ENCODE measurements around the gene LTV1.

DNA sequence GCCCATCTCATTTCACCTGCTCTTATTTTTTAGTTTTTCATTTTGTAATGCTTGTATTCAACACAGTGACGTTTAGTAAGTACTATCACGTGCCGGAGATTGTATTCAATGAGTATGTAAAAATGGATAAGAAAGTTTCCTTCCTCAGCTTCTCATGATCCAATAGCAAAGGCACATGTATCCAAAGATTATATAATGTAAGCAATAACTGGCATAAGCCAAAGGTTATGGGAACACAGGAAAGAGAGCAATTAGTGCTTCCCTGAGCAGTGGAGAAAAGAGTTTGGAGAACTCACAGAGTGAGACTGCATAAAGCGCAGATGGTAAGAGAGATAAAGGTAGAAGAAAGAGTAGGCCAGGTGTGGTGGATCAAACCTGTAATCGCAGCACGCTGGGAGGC, 21.8 kb upstream of the LTV1 start:
- TF ChIP-seq, protein P1, sequence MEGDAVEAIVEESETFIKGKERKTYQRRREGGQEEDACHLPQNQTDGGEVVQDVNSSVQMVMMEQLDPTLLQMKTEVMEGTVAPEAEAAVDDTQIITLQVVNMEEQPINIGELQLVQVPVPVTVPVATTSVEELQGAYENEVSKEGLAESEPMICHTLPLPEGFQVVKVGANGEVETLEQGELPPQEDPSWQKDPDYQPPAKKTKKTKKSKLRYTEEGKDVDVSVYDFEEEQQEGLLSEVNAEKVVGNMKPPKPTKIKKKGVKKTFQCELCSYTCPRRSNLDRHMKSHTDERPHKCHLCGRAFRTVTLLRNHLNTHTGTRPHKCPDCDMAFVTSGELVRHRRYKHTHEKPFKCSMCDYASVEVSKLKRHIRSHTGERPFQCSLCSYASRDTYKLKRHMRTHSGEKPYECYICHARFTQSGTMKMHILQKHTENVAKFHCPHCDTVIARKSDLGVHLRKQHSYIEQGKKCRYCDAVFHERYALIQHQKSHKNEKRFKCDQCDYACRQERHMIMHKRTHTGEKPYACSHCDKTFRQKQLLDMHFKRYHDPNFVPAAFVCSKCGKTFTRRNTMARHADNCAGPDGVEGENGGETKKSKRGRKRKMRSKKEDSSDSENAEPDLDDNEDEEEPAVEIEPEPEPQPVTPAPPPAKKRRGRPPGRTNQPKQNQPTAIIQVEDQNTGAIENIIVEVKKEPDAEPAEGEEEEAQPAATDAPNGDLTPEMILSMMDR (IDR thresholded peaks at IDR 0.05) = no peak
- no peak for TF ChIP-seq POLR2A (IDR thresholded peaks at IDR 0.05)
